Esophagus muscularis mucosa (tissue), 4 donors: ENCODE data around the gene C13orf46. TPM values are rescaled to one million over a fixed set of nuclear protein-coding genes. Genes with fewer than 3 reads are reported as not detected.
A peak's percentile ranks its signal among the peaks of the same experiment; 100 is the strongest.

Experiments
- DNase-seq: peaks from one replicate; pipeline ENCODE4 v3.0.0-alpha.2; 2017; ENCODE audit errors: extremely low spot score
- H3K27ac ChIP-seq, 4 donors: fragments of 200-600 bp; sonication (generic); replicated peaks in 1 of 4; 1 replicate in 3 of 4; 2 replicates in 1 of 4; pipeline ENCODE4 v1.5.1; 2016 to 2019; ENCODE audit warnings: mild to moderate bottlenecking in 1 of 4
- H3K27me3 ChIP-seq, 4 donors: fragments of 200-600 bp; sonication (generic); one replicate each; pipeline versions ENCODE4 v1.5.1 to v1.6.0; 2016 to 2019
- H3K36me3 ChIP-seq, 4 donors: fragments of 200-600 bp; sonication (generic); one replicate each; pipeline ENCODE4 v1.5.1; 2016 to 2019
- H3K4me1 ChIP-seq, 4 donors: fragments of 200-600 bp; sonication (generic); one replicate each; pipeline ENCODE4 v1.5.1; 2016 to 2019
- H3K4me3 ChIP-seq, 4 donors: fragments of 200-600 bp; sonication (generic); 1 replicate in 2 of 4; 2 replicates in 2 of 4; pipeline ENCODE4 v1.5.1; 2016 to 2019; ENCODE audit warnings: mild to moderate bottlenecking in 4 of 4, moderate library complexity in 1 of 4
- H3K9me3 ChIP-seq, 4 donors: fragments of 200-600 bp; sonication (generic); 1 replicate in 3 of 4; 2 replicates in 1 of 4; pipeline ENCODE4 v1.5.1; 2016 to 2019
- CTCF ChIP-seq, 3 experiments: fragments of 200-600 bp in 2 of 3; fragments of 450-650 bp in 1 of 3; sonication (generic) in 2 of 3; IDR thresholded peaks; one replicate each; pipeline ENCODE4 v1.5.1; 2017 to 2019; ENCODE audit warnings: antibody characterized with exemption in 3 of 3, mild to moderate bottlenecking in 2 of 3, moderate library complexity in 1 of 3
- EP300 ChIP-seq: sonication (generic); formaldehyde crosslinking; IDR thresholded peaks from one replicate; pipeline ENCODE4 v1.6.1; 2017; ENCODE audit warnings: antibody characterized with exemption
- POLR2A ChIP-seq: fragments of 450-650 bp; IDR thresholded peaks from one replicate; pipeline ENCODE4 v1.6.1; 2017; ENCODE audit warnings: antibody characterized with exemption, moderate library complexity, mild to moderate bottlenecking, low read depth
- POLR2AphosphoS5 ChIP-seq, 2 donors: sonication (generic); formaldehyde crosslinking; IDR thresholded peaks; one replicate each; pipeline ENCODE4 v1.6.1; 2017; ENCODE audit warnings: antibody characterized with exemption in 2 of 2
- WGBS: methylation state at CpG from one replicate; pipeline ENCODE4 v1.1.5; 2018; 5-methylcytosine and 5-hydroxymethylcytosine counted together
- intact Hi-C: fragments of 100-400 bp; cut with DNase I; formaldehyde crosslinking; loops from one replicate; pipeline ENCODE4 v1.15.1; 2023
- total RNA-seq, 4 donors: library from RNA; depleted of rRNA; stranded (reverse); fragments of >200 nt; gene quantifications; one replicate each; pipeline versions ENCODE4 v1.1.0 to v1.2.1, GENCODE V29; 2016

The C13orf46 gene
- total RNA-seq, 4 donors from 2014 or later: 0.17 to 2.1 (median 0.89) TPM

DNA sequence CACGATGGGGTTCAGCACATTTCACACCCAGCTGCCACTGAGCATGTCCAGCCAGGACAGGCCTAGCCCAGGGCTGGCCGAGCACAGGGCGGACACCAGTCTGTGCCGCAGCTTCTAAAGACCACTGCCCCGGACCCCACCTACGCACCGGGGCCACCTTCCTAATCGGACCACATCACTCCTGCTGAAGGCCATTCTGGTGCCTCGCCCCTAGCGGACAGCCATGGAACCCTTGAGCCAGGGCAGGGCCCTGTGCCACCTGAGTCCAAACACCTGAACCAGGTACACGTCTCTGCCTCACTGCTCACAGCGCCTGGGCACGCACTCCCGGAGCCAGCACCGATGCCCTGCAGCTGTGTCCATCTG lies 8.4 kb upstream of the C13orf46 start:
- WGBS: 100% methylated on average over 11 of the region's 15 CpGs

DNA sequence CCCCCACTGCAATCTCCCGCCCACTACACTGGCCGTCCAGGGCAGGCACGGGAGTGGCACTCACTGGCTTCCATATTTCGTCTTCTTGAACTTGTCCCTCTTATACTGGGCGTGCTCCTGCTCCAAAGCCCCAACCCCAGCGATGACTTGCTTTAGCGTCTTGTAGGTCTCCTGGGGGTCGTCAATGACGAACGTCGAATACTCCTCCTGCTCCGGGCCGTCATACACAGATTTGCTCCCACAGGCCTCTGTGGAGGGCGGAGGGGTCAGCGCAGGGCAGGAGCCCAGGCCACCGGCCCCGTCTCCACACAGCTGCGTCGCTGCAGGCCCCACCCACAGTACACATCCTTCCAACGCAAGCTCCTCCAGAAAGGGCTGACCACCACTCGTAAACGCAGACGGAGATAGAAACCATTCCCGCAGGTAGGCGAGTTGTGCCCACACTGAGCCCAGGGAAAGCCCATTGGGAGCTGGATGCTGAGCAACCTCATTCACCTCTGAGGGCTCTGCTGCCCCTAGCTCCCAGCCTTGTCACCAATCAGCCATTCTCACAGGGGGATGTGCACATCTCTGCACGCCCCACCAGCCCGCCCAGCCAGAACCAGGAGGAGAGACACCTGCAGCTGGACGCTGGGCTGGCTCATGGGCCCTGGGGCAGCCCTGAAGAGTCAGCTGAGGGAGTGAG lies 7.9 kb upstream of the C13orf46 start:
- Histone ChIP-seq H3K36me3 (peaks cover 21 to 59% (median 36%) of the 10 kb centered on the region in 4 donors), H3K9me3 (no peaks in the 10 kb centered on the region), H3K27ac (peak overlapping the region in 1 of 4 donors; percentile 28), H3K4me1 (peaks cover 10 to 21% (median 17%) of the 10 kb centered on the region in 4 donors), H3K27me3 (no peaks in the 10 kb centered on the region), H3K4me3 (no peak overlapping the region)
- TF ChIP-seq POLR2A (no peak), EP300 (no peak), CTCF (IDR thresholded peaks at IDR 0.05) (no peak), POLR2AphosphoS5 (IDR thresholded peaks at IDR 0.05) (no peak)
- intact Hi-C loops: no loop called here
- DNase-seq: no peak
- WGBS: 89% methylated on average over 18 of the region's 28 CpGs

More for the DNA sequence above, 8.4 kb upstream of the C13orf46 start:
- no peak for DNase-seq
- TF ChIP-seq POLR2AphosphoS5 (IDR thresholded peaks at IDR 0.05) (no peak), POLR2A (no peak), CTCF (IDR thresholded peaks at IDR 0.05) (no peak), EP300 (no peak)
- H3K4me1 ChIP-seq: peaks cover 7 to 16% (median 12%) of the 10 kb centered on the region in 4 donors
- intact Hi-C loops: no loop called here
- peaks cover 20 to 54% (median 35%) of the 10 kb centered on the region in 4 donors for H3K36me3 ChIP-seq
- H3K27me3 ChIP-seq: no peaks in the 10 kb centered on the region
- no peak overlapping the region for H3K27ac ChIP-seq
- H3K9me3 ChIP-seq: no peaks in the 10 kb centered on the region
- H3K4me3 ChIP-seq: no peak overlapping the region

DNA sequence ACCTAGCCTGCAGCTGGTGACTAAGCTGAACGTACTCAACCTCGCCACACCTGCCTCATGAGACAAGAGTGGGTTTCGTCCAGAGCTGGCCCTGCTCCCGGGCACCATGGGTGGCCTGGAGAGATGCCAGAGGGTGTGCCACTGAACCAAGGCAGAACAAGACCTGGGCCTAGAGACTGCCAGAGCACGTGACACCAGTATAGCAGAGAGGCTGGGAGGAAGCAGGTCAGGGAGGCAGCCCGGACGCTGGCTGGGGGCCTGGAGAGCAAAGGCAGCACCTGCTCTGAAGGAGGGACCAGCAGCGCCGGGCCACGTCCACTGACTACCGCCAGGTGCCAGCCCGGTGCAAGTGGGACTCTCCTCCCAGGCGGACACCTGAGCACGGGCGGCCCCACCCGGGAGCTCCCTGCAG lies 7.3 kb upstream of the C13orf46 start:
- Histone ChIP-seq H3K27me3 (no peaks in the 10 kb centered on the region), H3K36me3 (peaks cover 21 to 60% (median 36%) of the 10 kb centered on the region in 4 donors), H3K9me3 (no peaks in the 10 kb centered on the region), H3K4me3 (no peak overlapping the region), H3K4me1 (peaks cover 10 to 26% (median 22%) of the 10 kb centered on the region in 4 donors), H3K27ac (peak overlapping the region in 1 of 4 donors; percentile 28)
- WGBS: 85% methylated on average over 16 of the region's 16 CpGs
- DNase-seq: no peak
- intact Hi-C loops: no loop called here
- TF ChIP-seq POLR2AphosphoS5 (IDR thresholded peaks at IDR 0.05) (no peak), EP300 (no peak), CTCF (IDR thresholded peaks at IDR 0.05) (no peak), POLR2A (no peak)

DNA sequence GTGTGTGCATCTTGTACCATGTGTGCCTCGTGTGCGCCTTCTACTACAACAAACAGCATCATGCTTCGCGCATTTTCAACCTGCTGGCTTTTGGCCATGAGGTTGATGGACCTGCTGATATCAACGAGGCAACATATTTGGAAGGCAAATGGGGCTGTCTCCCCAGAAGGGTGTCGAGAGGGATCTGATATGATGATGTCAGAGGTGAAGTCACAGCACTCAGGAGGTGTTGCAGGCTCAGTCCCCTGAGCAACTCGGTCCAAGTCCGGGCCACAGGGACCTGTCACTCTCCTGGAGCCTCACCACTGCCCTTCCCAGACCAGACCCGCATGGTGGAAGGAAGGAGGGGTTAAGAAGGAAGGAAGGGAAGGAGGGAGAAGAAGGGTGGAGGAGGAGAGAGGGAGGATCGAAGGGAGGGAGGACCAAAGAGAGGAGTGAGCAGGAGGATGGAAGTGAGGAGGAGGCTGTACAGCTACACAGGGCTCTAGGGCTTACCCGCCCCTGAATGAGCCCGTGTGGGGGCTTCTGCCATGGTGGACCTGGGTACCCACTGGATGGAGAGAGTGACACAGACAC lies 6.7 kb upstream of the C13orf46 start:
- Histone ChIP-seq H3K27me3 (no peaks in the 10 kb centered on the region), H3K4me3 (no peak overlapping the region), H3K4me1 (peaks cover 10 to 26% (median 23%) of the 10 kb centered on the region in 4 donors), H3K9me3 (no peaks in the 10 kb centered on the region), H3K36me3 (peaks cover 22 to 63% (median 39%) of the 10 kb centered on the region in 4 donors), H3K27ac (peak overlapping the region in 1 of 4 donors; percentile 28)
- no peak for DNase-seq
- TF ChIP-seq POLR2AphosphoS5 (IDR thresholded peaks at IDR 0.05) (no peak), CTCF (IDR thresholded peaks at IDR 0.05) (no peak), EP300 (no peak), POLR2A (no peak)
- WGBS: 94% methylated on average over 12 of the region's 12 CpGs
- intact Hi-C loops: no loop called here
